DMS 273 (cell line): ENCODE measurements around the gene CNN3.

Experiments
- DNase-seq: peaks from one replicate; lab custom pipeline; 2025; ENCODE audit not compliant: unreplicated experiment; lab: John Stamatoyannopoulos, UW

Gene CNN3

GRCh38 chr1:94926915-94927404 is at the start of gene CNN3:
CNN3 (minus strand) TSS chr1:94927110; CDS start chr1:94926894, 216 bp downstream.
- DNase-seq, result peak; percentile 96

GRCh38 chr1:94974824-94975223 is 47.9 kb upstream of the CNN3 start:
- DNase-seq, result no peak

GRCh38 chr1:94974241-94974640 is 47.3 kb upstream of the CNN3 start:
- DNase-seq, result no peak

- DNase-seq, result no peak
Observed at GRCh38 chr1:94973309-94973922, 46.5 kb upstream of the CNN3 start.

GRCh38 chr1:94971491-94971924 is 44.6 kb upstream of the CNN3 start:
- DNase-seq, result no peak

- peak; percentile 8 for DNase-seq
Observed at GRCh38 chr1:94970783-94971182, 43.9 kb upstream of the CNN3 start.

GRCh38 chr1:94969137-94969536 is 42.2 kb upstream of the CNN3 start:
- no peak for DNase-seq

GRCh38 chr1:94966033-94966432 is 39.1 kb upstream of the CNN3 start:
- DNase-seq, result no peak

GRCh38 chr1:94963864-94964263 is 37.0 kb upstream of the CNN3 start:
- DNase-seq, result no peak

- DNase-seq, result no peak
Observed at GRCh38 chr1:94962409-94963265, 35.7 kb upstream of the CNN3 start.

- peak; percentile 29 for DNase-seq
Observed at GRCh38 chr1:94961988-94962387, 35.1 kb upstream of the CNN3 start.

GRCh38 chr1:94961582-94961981 is 34.7 kb upstream of the CNN3 start:
- DNase-seq, result no peak

- no peak for DNase-seq
Observed at GRCh38 chr1:94958081-94958480, 31.2 kb upstream of the CNN3 start.

- DNase-seq, result peak; percentile 55
Observed at GRCh38 chr1:94955767-94956632, 29.1 kb upstream of the CNN3 start.

GRCh38 chr1:94954263-94955220 is 27.6 kb upstream of the CNN3 start:
- no peak for DNase-seq

GRCh38 chr1:94953746-94954145 is 26.8 kb upstream of the CNN3 start:
- no peak for DNase-seq

GRCh38 chr1:94953107-94953506 is 26.2 kb upstream of the CNN3 start:
- DNase-seq, result peak; percentile 23

- DNase-seq, result no peak
Observed at GRCh38 chr1:94952539-94952938, 25.6 kb upstream of the CNN3 start.

- no peak for DNase-seq
Observed at GRCh38 chr1:94951509-94952208, 24.7 kb upstream of the CNN3 start.

GRCh38 chr1:94951046-94951445 is 24.1 kb upstream of the CNN3 start:
- DNase-seq, result no peak
